HCT116 (cell line): Measurements from ENCODE around the gene RSAD2. TPM values are rescaled to one million over a fixed set of nuclear protein-coding genes. Genes with fewer than 3 reads are reported as not detected.

ENCODE experiments used
- ATAC-seq: fragments of 200-7000 bp; cut with Tn5 transposase; 2 replicates; pipeline ENCODE4 v1.9.1; 2020; ENCODE audit warnings: mild to moderate bottlenecking, moderate library complexity
- BruUV-seq: library from RNA; stranded (reverse); fragments of 400-500 nt; replicated peaks from 2 replicates; lab custom pipeline; 2021; lab: Mats Ljungman, UMichigan
- CTCF ChIA-PET: fragments of 300-600 bp; sonication (Branson Sonifier 250); formaldehyde crosslinking; loops from one replicate; lab custom pipeline; 2021; ENCODE audit warnings: antibody characterized with exemption; lab: Charles Lee
- POLR2A ChIA-PET: fragments of 300-600, 350-600 bp; sonication (Branson Sonifier 250); formaldehyde crosslinking; loops from one replicate; lab custom pipeline; 2021; ENCODE audit warnings: antibody characterized with exemption; lab: Charles Lee
- RAD21 ChIA-PET, 2 experiments: fragments of 300-600 bp; sonication (Branson Sonifier 250); formaldehyde crosslinking; loops; one replicate each; lab custom pipeline; 2023; ENCODE audit warnings: low total read pairs in 2 of 2; ENCODE audit not compliant: uncharacterized antibody in 2 of 2, unreplicated experiment in 2 of 2, low non-redundant PET in 1 of 2; lab: Charles Lee
- DNase-seq: peaks from one replicate; pipeline ENCODE4 v3.0.0-alpha.2; 2010; ENCODE audit warnings: low read depth, low spot score
- H2AFZ ChIP-seq: fragments of 200-600 bp; shearing (Covaris generic), sonication (generic); 2 replicates; pipeline ENCODE4 v1.6.1; 2017; ENCODE audit warnings: low read depth, mixed run types, mixed read lengths, antibody characterized with exemption, low read length; ENCODE audit not compliant: poor library complexity, severe bottlenecking
- H3K27ac ChIP-seq: 2 replicates; pipeline ENCODE4 v1.5.1; 2012; ENCODE audit warnings: low read depth, low read length
- H3K27me3 ChIP-seq: fragments of 200-600 bp; sonication (generic); 2 replicates; pipeline ENCODE4 v1.6.1; 2016; ENCODE audit warnings: mixed run types, low read length, mixed read lengths; ENCODE audit not compliant: insufficient read depth
- H3K36me3 ChIP-seq, 2 experiments: fragments of 200-500 bp in 1 of 2; fragments of 200-600 bp in 1 of 2; sonication (Bioruptor generic) in 1 of 2; sonication (generic) in 1 of 2; 2 replicates each; pipeline versions ENCODE4 v1.5.1 to v1.6.1; 2014 to 2016; ENCODE audit warnings: low read length in 2 of 2, inconsistent platforms in 1 of 2, mixed read lengths in 1 of 2, mixed run types in 1 of 2; ENCODE audit not compliant: insufficient read depth in 2 of 2, control insufficient read depth in 1 of 2
- H3K4me1 ChIP-seq, 2 experiments: fragments of 200-600 bp in 1 of 2; sonication (generic) in 1 of 2; 2 replicates each; pipeline versions ENCODE4 v1.5.1 to v1.6.1; 2012 to 2017; ENCODE audit warnings: low read length in 2 of 2, inconsistent platforms in 1 of 2, mild to moderate bottlenecking in 1 of 2, mixed read lengths in 1 of 2, mixed run types in 1 of 2, moderate library complexity in 1 of 2; ENCODE audit not compliant: insufficient read depth in 2 of 2, control insufficient read depth in 1 of 2
- H3K4me2 ChIP-seq: fragments of 200-600 bp; sonication (generic); 2 replicates; pipeline ENCODE4 v1.6.1; 2017; ENCODE audit warnings: mixed run types, low read length, mixed read lengths
- H3K4me3 ChIP-seq, 2 experiments: fragments of 200-600 bp in 1 of 2; sonication (generic) in 1 of 2; replicated peaks in 1 of 2; 2 replicates each; pipeline ENCODE4 v1.5.1; 2011 to 2016; ENCODE audit warnings: low read length in 2 of 2, control low read depth in 1 of 2, low read depth in 1 of 2, mild to moderate bottlenecking in 1 of 2, mixed read lengths in 1 of 2, mixed run types in 1 of 2
- H3K79me2 ChIP-seq: fragments of 200-600 bp; sonication (generic); 2 replicates; pipeline ENCODE4 v1.6.1; 2017; ENCODE audit warnings: mild to moderate bottlenecking, mixed run types, low read length, moderate library complexity, mixed read lengths; ENCODE audit not compliant: insufficient read depth
- H3K9ac ChIP-seq: fragments of 200-600 bp; sonication (generic); 2 replicates; pipeline ENCODE4 v1.6.1; 2016; ENCODE audit warnings: low read length, mixed read lengths
- H3K9me2 ChIP-seq: fragments of 200-600 bp; sonication (generic), shearing (Covaris generic); 2 replicates; pipeline ENCODE4 v1.6.1; 2017; ENCODE audit warnings: mixed run types, mild to moderate bottlenecking, moderate library complexity; ENCODE audit not compliant: insufficient read depth
- H3K9me3 ChIP-seq, 2 experiments: fragments of 200-500 bp in 1 of 2; fragments of 200-600 bp in 1 of 2; sonication (Bioruptor generic) in 1 of 2; sonication (generic) in 1 of 2; 2 replicates each; pipeline ENCODE4 v1.6.1; 2014 to 2017; ENCODE audit warnings: low read length in 2 of 2, mixed read lengths in 2 of 2, inconsistent platforms in 1 of 2, low read depth in 1 of 2, mild to moderate bottlenecking in 1 of 2, mixed run types in 1 of 2, moderate library complexity in 1 of 2; ENCODE audit not compliant: control insufficient read depth in 1 of 2, insufficient read depth in 1 of 2
- H4K20me1 ChIP-seq: fragments of 200-600 bp; sonication (generic), shearing (Covaris generic); 2 replicates; pipeline ENCODE4 v1.6.1; 2017; ENCODE audit warnings: mixed run types, mild to moderate bottlenecking, moderate library complexity; ENCODE audit not compliant: insufficient read depth
- CEBPB ChIP-seq: IDR thresholded peaks from 2 replicates; pipeline ENCODE4 v1.6.1; 2012; ENCODE audit warnings: low read depth
- CTCF ChIP-seq, 3 experiments: fragments of 200-600 bp in 1 of 3; sonication (generic) in 1 of 3; IDR thresholded peaks in 2 of 3; conservative IDR thresholded peaks in 1 of 3; 2 replicates each; pipeline ENCODE4 v1.5.1; 2012 to 2017; ENCODE audit warnings: low read depth in 2 of 3, low read length in 2 of 3, antibody characterized with exemption in 1 of 3, borderline replicate concordance in 1 of 3, control low read depth in 1 of 3, mild to moderate bottlenecking in 1 of 3, mixed read lengths in 1 of 3, mixed run types in 1 of 3, moderate library complexity in 1 of 3; ENCODE audit not compliant: insufficient read depth in 1 of 3
- POLR2A ChIP-seq: IDR thresholded peaks from 2 replicates; pipeline ENCODE4 v1.7.0; 2011; ENCODE audit warnings: borderline replicate concordance; ENCODE audit not compliant: insufficient read depth, insufficient read length; ENCODE audit errors: extremely low read depth
- POLR2AphosphoS5 ChIP-seq: IDR thresholded peaks from 2 replicates; pipeline ENCODE4 v1.6.1; 2011; ENCODE audit warnings: mild to moderate bottlenecking, low read depth, low read length, moderate library complexity
- SIN3A ChIP-seq: IDR thresholded peaks from 2 replicates; pipeline ENCODE4 v1.6.1; 2012; ENCODE audit warnings: low read depth
- TCF7L2 ChIP-seq: IDR thresholded peaks from 2 replicates; pipeline ENCODE4 v1.7.0; 2011; ENCODE audit warnings: borderline replicate concordance, inconsistent platforms; ENCODE audit not compliant: insufficient read depth, insufficient read length; ENCODE audit errors: extremely low read depth
- YY1 ChIP-seq: IDR thresholded peaks from 2 replicates; pipeline ENCODE4 v1.6.1; 2011; ENCODE audit warnings: low read length, low read depth, moderate library complexity, mild to moderate bottlenecking; ENCODE audit not compliant: insufficient replicate concordance; ENCODE audit errors: extremely low read depth
- ZFX ChIP-seq: fragments of 450-650 bp; IDR thresholded peaks from 2 replicates; pipeline ENCODE4 v1.6.1; 2017
- intact Hi-C: fragments of 100-400 bp; cut with micrococcal nuclease; formaldehyde crosslinking; loops from 2 replicates; pipeline ENCODE4 v1.10.0; 2022
- total RNA-seq: library from RNA; stranded (reverse); gene quantifications from one replicate; pipeline ENCODE4 v1.2.1, GENCODE V29; 2021; ENCODE audit not compliant: unreplicated experiment
- TF ChIP-seq, protein P1 (sequence below): IDR thresholded peaks from 2 replicates; pipeline ENCODE4 v1.6.1; 2012

Gene RSAD2
- total RNA-seq, 1 experiment from 2014 or later = not detected

- intact Hi-C loops = no loop called here
- ChIA-PET CTCF (no interaction called here), RAD21 (no interaction called here), POLR2A (no interaction called here)
- H3K9me2 ChIP-seq = no peaks in the 10 kb centered on the region
- no peak overlapping the region for H3K9ac ChIP-seq
- TF ChIP-seq POLR2AphosphoS5 (no peak), ZFX (no peak), POLR2A (no peak), CTCF (IDR thresholded peaks at IDR 0.05 in 2 of 3, conservative IDR thresholded peaks at IDR 0.05 in 1 of 3; ENCODE audit: borderline replicate concordance in 1 of 3, insufficient read depth in 1 of 3, low read depth in 2 of 3, low read length in 2 of 3) (no peak), YY1 (no peak), SIN3A (no peak), TCF7L2 (no peak), CEBPB (no peak)
- TF ChIP-seq, protein P1, sequence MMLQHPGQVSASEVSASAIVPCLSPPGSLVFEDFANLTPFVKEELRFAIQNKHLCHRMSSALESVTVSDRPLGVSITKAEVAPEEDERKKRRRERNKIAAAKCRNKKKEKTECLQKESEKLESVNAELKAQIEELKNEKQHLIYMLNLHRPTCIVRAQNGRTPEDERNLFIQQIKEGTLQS = no peak
- H3K4me3 ChIP-seq = no peak overlapping the region
- H2AFZ ChIP-seq = no peak overlapping the region
- H3K4me2 ChIP-seq = no peak overlapping the region
- H3K27me3 ChIP-seq = no peaks in the 10 kb centered on the region
- H3K4me1 ChIP-seq = no peaks in the 10 kb centered on the region
- no peak overlapping the region for H3K27ac ChIP-seq
- H3K79me2 ChIP-seq = peaks cover 13% of the 10 kb centered on the region; the same call in 1 of the 2 replicates
- ATAC-seq = no peak
- DNase-seq = no peak
- no peaks in the 10 kb centered on the region for H3K36me3 ChIP-seq
- H4K20me1 ChIP-seq = no peaks in the 10 kb centered on the region
- BruUV-seq = no TSS peak
- no peaks in the 10 kb centered on the region for H3K9me3 ChIP-seq
Observed at GRCh38 chr2:6931753-6932152, 54.2 kb downstream of the RSAD2 start.
